Transverse colon (tissue), 3 donors: Measurements from ENCODE around the gene PRDM2.
"Not testable (repeated sequence)": the region's sequence is repeated elsewhere in the genome, so short reads cannot be mapped to it uniquely, and the experiment has no call there.

Experiments
- POLR2A ChIP-seq: fragments of 450-650 bp; IDR thresholded peaks from one replicate; pipeline ENCODE4 v1.6.1; 2016; ENCODE audit warnings: antibody characterized with exemption, mild to moderate bottlenecking, moderate library complexity
- TF ChIP-seq, protein P1 (sequence below), 5 experiments: fragments of 200-600 bp in 3 of 5; fragments of 450-650 bp in 2 of 5; sonication (generic) in 3 of 5; IDR thresholded peaks; 1 replicate in 2 of 5; 2 replicates in 3 of 5; pipeline ENCODE4 v1.5.1; 2016 to 2017; ENCODE audit warnings: antibody characterized with exemption in 5 of 5, inconsistent platforms in 3 of 5, mild to moderate bottlenecking in 2 of 5, moderate library complexity in 1 of 5

DNA sequence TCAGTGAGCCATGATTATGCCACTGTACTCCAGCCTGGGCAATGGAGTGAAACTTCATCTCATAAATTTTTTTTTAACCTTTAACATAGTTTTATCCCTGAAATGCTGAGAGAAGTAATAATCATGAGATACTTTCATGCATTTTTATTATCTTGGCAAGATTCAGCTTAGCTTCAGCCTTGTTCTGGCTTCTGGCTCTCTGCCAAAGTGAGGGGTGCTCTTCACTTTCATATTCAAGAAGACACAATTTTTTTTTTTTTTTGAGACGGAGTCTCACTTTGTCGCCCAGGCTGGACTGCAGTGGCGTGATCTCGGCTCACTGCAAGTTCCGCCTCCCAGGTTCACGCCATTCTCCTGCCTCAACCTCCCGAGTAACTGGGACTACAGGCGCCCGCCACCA, 19.4 kb upstream of the PRDM2 start:
- TF ChIP-seq, protein P1, sequence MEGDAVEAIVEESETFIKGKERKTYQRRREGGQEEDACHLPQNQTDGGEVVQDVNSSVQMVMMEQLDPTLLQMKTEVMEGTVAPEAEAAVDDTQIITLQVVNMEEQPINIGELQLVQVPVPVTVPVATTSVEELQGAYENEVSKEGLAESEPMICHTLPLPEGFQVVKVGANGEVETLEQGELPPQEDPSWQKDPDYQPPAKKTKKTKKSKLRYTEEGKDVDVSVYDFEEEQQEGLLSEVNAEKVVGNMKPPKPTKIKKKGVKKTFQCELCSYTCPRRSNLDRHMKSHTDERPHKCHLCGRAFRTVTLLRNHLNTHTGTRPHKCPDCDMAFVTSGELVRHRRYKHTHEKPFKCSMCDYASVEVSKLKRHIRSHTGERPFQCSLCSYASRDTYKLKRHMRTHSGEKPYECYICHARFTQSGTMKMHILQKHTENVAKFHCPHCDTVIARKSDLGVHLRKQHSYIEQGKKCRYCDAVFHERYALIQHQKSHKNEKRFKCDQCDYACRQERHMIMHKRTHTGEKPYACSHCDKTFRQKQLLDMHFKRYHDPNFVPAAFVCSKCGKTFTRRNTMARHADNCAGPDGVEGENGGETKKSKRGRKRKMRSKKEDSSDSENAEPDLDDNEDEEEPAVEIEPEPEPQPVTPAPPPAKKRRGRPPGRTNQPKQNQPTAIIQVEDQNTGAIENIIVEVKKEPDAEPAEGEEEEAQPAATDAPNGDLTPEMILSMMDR (IDR thresholded peaks at IDR 0.05) = not testable (repeated sequence)
- TF ChIP-seq POLR2A = not testable (repeated sequence)
